Type B pancreatic cell (in vitro differentiated cells): Measurements from ENCODE around the gene TUBGCP6. TPM values are rescaled to one million over a fixed set of nuclear protein-coding genes. Genes with fewer than 3 reads are reported as not detected.
A peak's percentile ranks its signal among the peaks of the same experiment; 100 is the strongest.

Source experiments
- DNase-seq: peaks from one replicate; pipeline ENCODE4 v3.0.0; 2021; ENCODE audit warnings: mixed read lengths; ENCODE audit not compliant: unreplicated experiment; ENCODE audit errors: extremely low spot score
- H3K27ac Mint-ChIP-seq: 2 replicates; pipeline ENCODE4 v1.8.0; 2021; ENCODE audit warnings: mild to moderate bottlenecking, mixed read lengths
- H3K27me3 Mint-ChIP-seq: 2 replicates; pipeline ENCODE4 v1.8.0; 2021; ENCODE audit warnings: mixed read lengths
- H3K36me3 Mint-ChIP-seq: 2 replicates; pipeline ENCODE4 v1.8.0; 2021; ENCODE audit warnings: mixed read lengths
- H3K4me1 Mint-ChIP-seq: one replicate; pipeline ENCODE4 v1.8.0; 2021; ENCODE audit warnings: mixed read lengths; ENCODE audit not compliant: unreplicated experiment
- H3K4me3 Mint-ChIP-seq: 2 replicates; pipeline ENCODE4 v1.8.0; 2021; ENCODE audit warnings: mild to moderate bottlenecking, mixed read lengths
- H3K9me3 Mint-ChIP-seq: 2 replicates; pipeline ENCODE4 v1.8.0; 2021; ENCODE audit warnings: mixed read lengths
- total RNA-seq: library from RNA; stranded (reverse); gene quantifications from 2 replicates; pipeline ENCODE4 v1.2.1, GENCODE V29; 2021; ENCODE audit warnings: low replicate concordance
- TF ChIP-seq, protein P1 (sequence below): fragments of 200-600 bp; sonication (generic); conservative IDR thresholded peaks from 2 replicates; pipeline ENCODE4 v1.5.0; 2021; ENCODE audit warnings: antibody characterized with exemption, mild to moderate bottlenecking

Gene TUBGCP6
- total RNA-seq, 1 donor from 2014 or later = 51.4 TPM

DNA sequence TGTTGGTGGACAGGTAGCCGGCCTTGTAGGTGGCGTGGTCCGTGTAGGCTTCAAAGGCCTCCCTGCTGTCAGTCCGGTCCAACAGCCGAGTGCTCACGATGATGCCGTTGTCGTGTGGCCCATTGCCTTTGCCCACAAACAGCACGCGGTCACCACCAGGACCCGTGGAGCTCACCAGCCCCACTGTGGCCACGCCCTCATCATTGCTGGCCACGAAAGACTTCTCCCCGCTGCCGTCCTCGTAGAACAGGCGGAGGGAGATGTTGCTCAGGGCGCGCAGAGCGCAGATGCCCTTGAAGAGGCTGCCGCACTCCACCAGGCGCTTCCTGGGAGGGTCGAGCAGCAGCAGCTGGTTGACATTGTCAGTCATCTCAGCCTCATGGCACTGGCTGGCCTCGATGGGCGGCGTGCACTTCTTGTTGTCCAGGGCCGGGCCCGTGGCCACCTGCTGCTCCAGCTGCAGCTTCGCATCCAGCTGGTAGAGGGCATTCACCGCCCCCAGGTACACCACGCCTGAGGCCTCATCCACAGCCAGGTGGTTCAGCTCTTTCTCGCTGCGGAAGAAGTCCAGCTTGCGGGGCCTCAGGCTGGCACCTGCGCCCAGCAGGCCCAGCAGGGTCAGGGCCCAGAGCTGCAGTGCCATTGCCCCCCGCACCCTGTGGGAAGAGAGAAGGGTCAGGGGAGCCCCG is 45.3 kb upstream of the TUBGCP6 start:
- no peaks in the 10 kb centered on the region for H3K27me3 Mint-ChIP-seq
- no peaks in the 10 kb centered on the region for H3K36me3 Mint-ChIP-seq
- H3K4me3 Mint-ChIP-seq = no peak overlapping the region
- peaks cover 4% of the 10 kb centered on the region for H3K4me1 Mint-ChIP-seq
- no peaks in the 10 kb centered on the region for H3K9me3 Mint-ChIP-seq
- DNase-seq = no peak
- TF ChIP-seq, protein P1, sequence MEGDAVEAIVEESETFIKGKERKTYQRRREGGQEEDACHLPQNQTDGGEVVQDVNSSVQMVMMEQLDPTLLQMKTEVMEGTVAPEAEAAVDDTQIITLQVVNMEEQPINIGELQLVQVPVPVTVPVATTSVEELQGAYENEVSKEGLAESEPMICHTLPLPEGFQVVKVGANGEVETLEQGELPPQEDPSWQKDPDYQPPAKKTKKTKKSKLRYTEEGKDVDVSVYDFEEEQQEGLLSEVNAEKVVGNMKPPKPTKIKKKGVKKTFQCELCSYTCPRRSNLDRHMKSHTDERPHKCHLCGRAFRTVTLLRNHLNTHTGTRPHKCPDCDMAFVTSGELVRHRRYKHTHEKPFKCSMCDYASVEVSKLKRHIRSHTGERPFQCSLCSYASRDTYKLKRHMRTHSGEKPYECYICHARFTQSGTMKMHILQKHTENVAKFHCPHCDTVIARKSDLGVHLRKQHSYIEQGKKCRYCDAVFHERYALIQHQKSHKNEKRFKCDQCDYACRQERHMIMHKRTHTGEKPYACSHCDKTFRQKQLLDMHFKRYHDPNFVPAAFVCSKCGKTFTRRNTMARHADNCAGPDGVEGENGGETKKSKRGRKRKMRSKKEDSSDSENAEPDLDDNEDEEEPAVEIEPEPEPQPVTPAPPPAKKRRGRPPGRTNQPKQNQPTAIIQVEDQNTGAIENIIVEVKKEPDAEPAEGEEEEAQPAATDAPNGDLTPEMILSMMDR = no peak
- H3K27ac Mint-ChIP-seq = peak overlapping the region; percentile 39

DNA sequence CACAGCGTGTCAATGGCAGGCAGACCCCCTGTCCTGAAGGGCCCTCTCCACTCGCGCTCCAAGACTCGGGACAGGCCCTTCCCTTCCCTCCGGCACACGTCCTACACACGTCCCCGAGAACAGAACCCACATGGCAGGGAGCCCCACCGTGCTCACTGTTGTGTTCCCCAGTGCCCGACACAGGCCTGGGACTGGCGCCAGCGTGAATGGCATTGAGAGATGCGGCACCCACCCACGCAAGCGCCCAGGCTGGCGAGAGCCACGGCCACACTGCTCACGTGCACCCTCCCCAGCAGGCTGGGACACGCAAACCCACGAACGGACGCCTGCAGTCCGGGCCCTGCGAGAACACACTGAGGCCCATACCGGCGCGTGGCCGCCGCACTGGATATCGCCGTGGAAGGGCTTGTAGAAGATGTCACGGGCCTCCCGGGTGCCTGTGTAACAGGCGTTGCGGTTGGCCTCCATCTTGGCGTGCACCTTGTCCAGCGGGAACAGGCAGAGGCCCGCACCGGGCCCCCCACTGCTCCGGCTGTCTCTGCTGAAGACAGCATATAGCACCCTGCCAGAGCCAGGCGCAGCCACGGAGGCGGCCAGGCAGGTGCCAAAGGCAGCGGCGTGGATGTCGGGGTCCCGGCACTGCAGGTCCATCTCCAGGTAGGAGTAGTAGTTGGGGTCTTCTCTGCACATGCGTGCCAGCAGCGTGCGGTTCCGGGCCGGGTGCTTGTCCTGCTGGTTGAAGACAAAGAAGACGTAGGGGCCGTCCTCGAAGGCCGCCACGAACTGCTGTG is 44.5 kb upstream of the TUBGCP6 start:
- no peaks in the 10 kb centered on the region for H3K36me3 Mint-ChIP-seq

DNA sequence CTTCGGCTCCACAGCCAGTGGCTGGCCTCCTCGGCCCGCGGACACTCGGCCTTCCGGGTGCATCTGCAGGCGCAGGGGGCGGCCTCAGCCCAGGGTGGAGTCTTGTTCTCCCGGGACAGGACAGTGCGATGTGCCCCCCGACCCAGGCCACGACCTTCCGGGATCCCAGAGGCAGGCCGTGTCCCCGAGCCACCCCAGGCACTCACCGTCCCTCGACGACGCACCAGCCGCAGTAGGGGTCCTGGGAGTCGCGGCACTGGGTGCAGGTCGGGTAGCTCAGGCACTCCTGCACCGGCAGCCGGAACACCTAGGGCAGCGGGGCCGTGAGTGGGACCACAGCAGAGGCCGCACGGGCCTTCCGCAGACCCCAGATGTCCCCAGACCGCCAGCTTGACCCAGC is 42.9 kb upstream of the TUBGCP6 start:
- H3K27me3 Mint-ChIP-seq = no peaks in the 10 kb centered on the region
- TF ChIP-seq, protein P1 = no peak
- peaks cover 3% of the 10 kb centered on the region for H3K4me1 Mint-ChIP-seq
- H3K4me3 Mint-ChIP-seq = no peak overlapping the region
- no peaks in the 10 kb centered on the region for H3K9me3 Mint-ChIP-seq
- no peak for DNase-seq
- no peak overlapping the region for H3K27ac Mint-ChIP-seq
- no peaks in the 10 kb centered on the region for H3K36me3 Mint-ChIP-seq

More for the DNA sequence above, 44.5 kb upstream of the TUBGCP6 start:
- H3K4me3 Mint-ChIP-seq = no peak overlapping the region
- H3K27me3 Mint-ChIP-seq = no peaks in the 10 kb centered on the region
- DNase-seq = no peak
- H3K9me3 Mint-ChIP-seq = no peaks in the 10 kb centered on the region
- H3K27ac Mint-ChIP-seq = no peak overlapping the region
- TF ChIP-seq, protein P1 = no peak
- peaks cover 4% of the 10 kb centered on the region for H3K4me1 Mint-ChIP-seq

DNA sequence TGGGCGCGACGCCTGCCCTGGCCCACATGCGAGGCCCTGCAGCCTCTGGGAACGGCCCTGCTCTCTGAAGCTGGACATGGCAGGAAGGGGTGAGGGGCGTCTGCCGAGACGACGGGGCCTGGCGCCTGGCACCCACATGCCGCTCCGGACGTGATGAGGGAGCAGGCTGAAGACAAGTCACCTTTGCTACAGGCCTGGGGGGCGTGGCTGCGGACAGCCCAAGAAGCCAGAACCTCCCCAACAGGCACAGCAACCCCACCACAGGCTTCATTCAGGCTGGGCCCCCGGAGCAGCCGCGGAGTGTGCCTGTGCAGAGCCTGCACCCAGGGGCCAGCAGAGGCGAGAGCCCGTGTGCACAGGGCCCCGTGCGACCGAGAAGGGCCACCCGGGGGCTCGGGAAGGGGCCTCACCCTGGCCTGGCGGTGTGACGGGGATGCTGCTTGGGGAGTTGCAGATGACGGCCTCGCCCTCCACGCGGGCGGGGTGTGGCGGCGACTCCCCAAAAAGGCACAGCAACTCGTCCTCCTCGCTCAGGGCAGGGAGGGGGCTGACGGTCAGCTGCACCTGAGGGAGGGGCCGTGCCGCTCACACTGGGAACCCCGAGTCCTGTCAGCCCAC is 42.0 kb upstream of the TUBGCP6 start:
- no peaks in the 10 kb centered on the region for H3K9me3 Mint-ChIP-seq
- no peak for DNase-seq
- no peak overlapping the region for H3K4me3 Mint-ChIP-seq
- H3K4me1 Mint-ChIP-seq = no peaks in the 10 kb centered on the region
- TF ChIP-seq, protein P1 = no peak
- H3K27me3 Mint-ChIP-seq = no peaks in the 10 kb centered on the region
- H3K36me3 Mint-ChIP-seq = no peaks in the 10 kb centered on the region
- H3K27ac Mint-ChIP-seq = no peak overlapping the region

DNA sequence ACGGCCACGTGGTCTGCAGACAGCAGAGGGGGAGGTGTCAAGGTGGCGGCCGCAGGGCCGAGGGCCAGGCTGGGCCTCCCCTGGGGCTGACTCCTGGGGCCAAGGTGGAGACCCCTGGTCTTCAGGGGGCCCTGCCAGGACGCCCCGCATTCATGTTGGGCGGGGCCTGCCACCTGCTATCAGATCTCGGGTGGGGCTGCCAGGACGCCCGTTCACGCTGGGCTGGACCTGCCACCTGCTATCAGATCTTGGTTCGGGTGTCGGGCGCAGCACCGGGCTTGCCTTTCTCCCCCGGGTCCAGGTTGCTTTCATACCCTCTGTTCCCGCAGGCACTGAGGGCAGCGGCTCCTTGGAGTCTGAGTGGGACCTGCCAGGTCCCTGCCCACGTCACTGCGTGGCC is 41.5 kb upstream of the TUBGCP6 start:
- no peaks in the 10 kb centered on the region for H3K9me3 Mint-ChIP-seq
- no peak for DNase-seq

More for the DNA sequence above, 41.5 kb upstream of the TUBGCP6 start:
- no peaks in the 10 kb centered on the region for H3K36me3 Mint-ChIP-seq
- H3K4me1 Mint-ChIP-seq = no peaks in the 10 kb centered on the region
- H3K4me3 Mint-ChIP-seq = no peak overlapping the region
- TF ChIP-seq, protein P1 = no peak
- no peak overlapping the region for H3K27ac Mint-ChIP-seq
- no peaks in the 10 kb centered on the region for H3K27me3 Mint-ChIP-seq
